ENCODE data around the gene IFNL4.
"Not testable (repeated sequence)": the region's sequence is repeated elsewhere in the genome, so short reads cannot be mapped to it uniquely, and the experiment has no call there.

The IFNL4 gene

GRCh38 chr19:39246951-39247669, 1.5 kb downstream of the IFNL4 start:
- Histone ChIP-seq H3K9me3 (ENCODE audit: insufficient read depth, low read length) (no peaks in the 10 kb centered on the region), H3K27me3 (ENCODE audit: insufficient read depth, insufficient read length) (no peaks in the 10 kb centered on the region), H3K36me3 (ENCODE audit: insufficient read depth, insufficient read length, low read length) (no peaks in the 10 kb centered on the region), H3K4me3 (ENCODE audit: insufficient read length, low read depth) (no peak overlapping the region), H3K4me1 (ENCODE audit: insufficient read depth, insufficient read length) (peaks cover 2% of the 10 kb centered on the region), H3K9ac (ENCODE audit: insufficient read length, low read depth) (no peak overlapping the region)
- no peak for DNase-seq (ENCODE audit: low read depth, low spot score)
- TF ChIP-seq YY1 (IDR thresholded peaks at IDR 0.05; ENCODE audit: insufficient read depth, insufficient read length) (no peak), SUZ12 (IDR thresholded peaks at IDR 0.05; ENCODE audit: extremely low read depth, insufficient read depth, insufficient read length) (no peak), ZNF274 (IDR thresholded peaks at IDR 0.05; ENCODE audit: low read depth, low read length) (no peak)

DNA sequence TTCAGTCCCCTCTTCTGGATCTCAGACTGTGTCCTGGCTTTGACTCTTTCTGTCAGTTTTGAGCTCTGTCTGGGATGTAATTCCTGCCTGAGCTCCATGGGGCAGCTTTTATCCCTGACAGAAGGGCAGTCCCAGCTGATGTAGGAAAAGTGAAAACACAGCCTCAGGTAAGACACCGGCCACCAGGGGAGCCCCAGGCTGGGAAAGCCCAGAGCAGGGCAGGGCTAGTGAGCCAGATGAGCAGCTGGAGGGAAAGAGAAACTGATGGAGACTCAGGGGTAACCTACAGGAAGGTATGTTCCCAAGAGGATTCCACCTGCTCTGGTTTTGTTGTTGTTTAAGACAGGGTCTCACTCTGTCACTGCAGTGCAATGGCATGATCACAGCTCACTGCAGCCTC, 3.5 kb downstream of the IFNL4 start:
- not testable (repeated sequence) for DNase-seq (ENCODE audit: low read depth, low spot score); H3K9me3 ChIP-seq (ENCODE audit: insufficient read depth, low read length); H3K27me3 ChIP-seq (ENCODE audit: insufficient read depth, insufficient read length); H3K9ac ChIP-seq (ENCODE audit: insufficient read length, low read depth); H3K4me1 ChIP-seq (ENCODE audit: insufficient read depth, insufficient read length); H3K36me3 ChIP-seq (ENCODE audit: insufficient read depth, insufficient read length, low read length); H3K4me3 ChIP-seq (ENCODE audit: insufficient read length, low read depth)

DNA sequence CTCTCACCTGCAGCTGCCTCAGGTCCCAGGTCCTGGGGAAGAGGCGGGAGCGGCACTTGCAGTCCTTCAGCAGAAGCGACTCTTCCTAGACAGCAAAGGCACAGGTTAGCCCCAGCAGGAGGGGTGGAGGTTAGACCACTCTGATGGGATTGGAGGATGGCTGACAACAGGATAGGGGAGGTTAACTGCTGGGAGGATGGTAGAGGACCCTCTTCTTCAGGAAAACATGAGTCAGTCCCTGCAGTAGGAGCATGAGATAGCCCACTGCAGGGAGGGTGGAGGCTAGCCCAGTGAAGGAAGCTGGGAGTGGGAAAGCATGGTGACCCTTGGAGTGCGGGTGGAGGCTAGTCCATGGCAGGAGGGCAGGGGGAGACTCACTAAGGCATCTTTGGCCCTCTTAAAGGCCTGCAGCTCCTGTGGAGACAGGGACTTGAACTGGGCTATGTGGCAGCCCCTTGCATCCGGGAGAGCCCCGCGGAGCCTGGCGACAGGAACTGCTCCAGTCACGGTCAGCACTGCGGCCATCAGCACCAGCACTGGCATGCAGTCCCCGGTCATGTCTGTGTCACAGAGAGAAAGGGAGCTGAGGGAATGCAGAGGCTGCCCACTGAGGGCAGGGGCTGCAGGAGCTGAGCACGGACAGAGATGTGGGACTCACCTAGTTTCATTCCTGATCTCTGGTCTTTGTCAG, 4.1 kb downstream of the IFNL4 start, which contains the start of gene IFNL3:
IFNL3 (minus strand) TSS at position 597 of the 691 bp plus-strand sequence; CDS start at position 558, 39 bp downstream.
- DNase-seq (ENCODE audit: low read depth, low spot score); H3K4me3 ChIP-seq (ENCODE audit: insufficient read length, low read depth); H3K36me3 ChIP-seq (ENCODE audit: insufficient read depth, insufficient read length, low read length); H3K27me3 ChIP-seq (ENCODE audit: insufficient read depth, insufficient read length); H3K9me3 ChIP-seq (ENCODE audit: insufficient read depth, low read length); H3K4me1 ChIP-seq (ENCODE audit: insufficient read depth, insufficient read length); H3K9ac ChIP-seq (ENCODE audit: insufficient read length, low read depth): not testable (repeated sequence)

DNA sequence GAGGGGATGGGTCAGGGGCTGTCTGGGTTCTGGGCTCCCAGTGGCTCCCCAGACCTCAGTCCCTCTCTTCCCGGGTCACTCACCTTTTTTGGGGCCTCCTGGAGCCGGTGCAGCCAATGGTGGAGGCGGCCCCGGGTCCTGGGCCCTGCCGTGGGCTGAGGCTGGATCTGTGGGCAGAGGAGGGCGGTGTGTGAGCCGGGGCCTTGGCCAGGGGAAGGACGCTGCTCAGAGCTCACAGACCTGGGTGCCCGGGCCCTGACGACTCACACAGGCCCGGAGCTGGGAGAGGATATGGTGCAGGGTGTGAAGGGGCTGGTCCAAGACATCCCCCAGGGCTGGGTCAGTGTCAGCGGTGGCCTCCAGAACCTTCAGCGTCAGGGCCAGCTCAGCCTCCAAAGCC, 4.9 kb downstream of the IFNL4 start:
- H3K9me3 ChIP-seq (ENCODE audit: insufficient read depth, low read length); H3K4me3 ChIP-seq (ENCODE audit: insufficient read length, low read depth); H3K36me3 ChIP-seq (ENCODE audit: insufficient read depth, insufficient read length, low read length); H3K4me1 ChIP-seq (ENCODE audit: insufficient read depth, insufficient read length); H3K9ac ChIP-seq (ENCODE audit: insufficient read length, low read depth); DNase-seq (ENCODE audit: low read depth, low spot score); H3K27me3 ChIP-seq (ENCODE audit: insufficient read depth, insufficient read length): not testable (repeated sequence)

DNA sequence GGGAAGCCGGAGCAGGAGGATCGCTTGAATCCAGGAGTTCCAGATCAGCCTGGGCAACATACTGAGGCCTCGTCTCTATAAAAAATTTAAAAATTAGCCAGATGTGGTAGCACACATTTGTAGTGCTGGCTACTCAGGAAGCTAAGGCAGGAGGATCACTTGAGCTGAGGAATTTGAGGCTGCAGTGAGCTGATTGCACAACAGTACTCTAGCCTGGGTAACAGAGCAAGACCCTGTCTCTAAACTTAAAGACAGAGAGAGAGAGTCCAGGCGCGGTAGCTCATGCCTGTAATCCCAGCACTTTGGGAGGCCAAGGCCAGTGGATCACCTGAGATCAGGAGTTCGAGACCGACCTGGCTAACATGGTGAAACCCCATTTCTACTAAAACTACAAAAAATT, 8.2 kb downstream of the IFNL4 start:
- H3K36me3 ChIP-seq (ENCODE audit: insufficient read depth, insufficient read length, low read length) = no peaks in the 10 kb centered on the region
- H3K27me3 ChIP-seq (ENCODE audit: insufficient read depth, insufficient read length) = peaks cover 4% of the 10 kb centered on the region
- H3K4me1 ChIP-seq (ENCODE audit: insufficient read depth, insufficient read length) = peaks cover 8% of the 10 kb centered on the region
- TF ChIP-seq SUZ12 (IDR thresholded peaks at IDR 0.05; ENCODE audit: extremely low read depth, insufficient read depth, insufficient read length) (no peak), YY1 (IDR thresholded peaks at IDR 0.05; ENCODE audit: insufficient read depth, insufficient read length) (no peak), ZNF274 (IDR thresholded peaks at IDR 0.05; ENCODE audit: low read depth, low read length) (no peak)
- no peak overlapping the region for H3K4me3 ChIP-seq (ENCODE audit: insufficient read length, low read depth)
- no peak overlapping the region for H3K9ac ChIP-seq (ENCODE audit: insufficient read length, low read depth)
- H3K9me3 ChIP-seq (ENCODE audit: insufficient read depth, low read length) = no peaks in the 10 kb centered on the region
- DNase-seq (ENCODE audit: low read depth, low spot score) = no peak

- TF ChIP-seq ZNF274 (IDR thresholded peaks at IDR 0.05; ENCODE audit: low read depth, low read length) (no peak), SUZ12 (IDR thresholded peaks at IDR 0.05; ENCODE audit: extremely low read depth, insufficient read depth, insufficient read length) (no peak), YY1 (IDR thresholded peaks at IDR 0.05; ENCODE audit: insufficient read depth, insufficient read length) (no peak)
- H3K9me3 ChIP-seq (ENCODE audit: insufficient read depth, low read length) = no peaks in the 10 kb centered on the region
- no peaks in the 10 kb centered on the region for H3K36me3 ChIP-seq (ENCODE audit: insufficient read depth, insufficient read length, low read length)
- H3K27me3 ChIP-seq (ENCODE audit: insufficient read depth, insufficient read length) = peaks cover 4% of the 10 kb centered on the region
- DNase-seq (ENCODE audit: low read depth, low spot score) = no peak
- no peak overlapping the region for H3K9ac ChIP-seq (ENCODE audit: insufficient read length, low read depth)
- peaks cover 8% of the 10 kb centered on the region for H3K4me1 ChIP-seq (ENCODE audit: insufficient read depth, insufficient read length)
- no peak overlapping the region for H3K4me3 ChIP-seq (ENCODE audit: insufficient read length, low read depth)
Measured at GRCh38 chr19:39238944-39239343, 9.7 kb downstream of the IFNL4 start.

GRCh38 chr19:39238209-39238608, 10.4 kb downstream of the IFNL4 start:
- Histone ChIP-seq H3K36me3 (ENCODE audit: insufficient read depth, insufficient read length, low read length) (no peaks in the 10 kb centered on the region), H3K4me1 (ENCODE audit: insufficient read depth, insufficient read length) (peaks cover 8% of the 10 kb centered on the region), H3K4me3 (ENCODE audit: insufficient read length, low read depth) (no peak overlapping the region), H3K27me3 (ENCODE audit: insufficient read depth, insufficient read length) (peaks cover 4% of the 10 kb centered on the region), H3K9ac (ENCODE audit: insufficient read length, low read depth) (no peak overlapping the region), H3K9me3 (ENCODE audit: insufficient read depth, low read length) (no peaks in the 10 kb centered on the region)
- TF ChIP-seq YY1 (IDR thresholded peaks at IDR 0.05; ENCODE audit: insufficient read depth, insufficient read length) = no peak
- TF ChIP-seq SUZ12 (IDR thresholded peaks at IDR 0.05; ENCODE audit: extremely low read depth, insufficient read depth, insufficient read length) = no peak
- no peak for TF ChIP-seq ZNF274 (IDR thresholded peaks at IDR 0.05; ENCODE audit: low read depth, low read length)
- no peak for DNase-seq (ENCODE audit: low read depth, low spot score)
